Astrocyte of the cerebellum (primary cell): ENCODE measurements around the gene TANC1.

Source experiments
- DNase-seq: peaks from one replicate; pipeline ENCODE4 v3.0.0-alpha.2; 2011; ENCODE audit warnings: low read depth
- H3K4me3 ChIP-seq: 2 replicates; pipeline ENCODE4 v1.5.1; 2011; ENCODE audit warnings: mild to moderate bottlenecking, low read depth, low read length, moderate library complexity
- in situ Hi-C: cut with HindIII; loops from 2 replicates; pipeline ENCODE4 v1.10.0; 2017; ENCODE audit warnings: low sequenced_read_pairs
- TF ChIP-seq, protein P1 (sequence below): IDR thresholded peaks from 2 replicates; pipeline ENCODE4 v1.5.1; 2012; ENCODE audit warnings: low read length, low read depth, moderate library complexity, mild to moderate bottlenecking; ENCODE audit errors: missing control alignments

Gene TANC1

DNA sequence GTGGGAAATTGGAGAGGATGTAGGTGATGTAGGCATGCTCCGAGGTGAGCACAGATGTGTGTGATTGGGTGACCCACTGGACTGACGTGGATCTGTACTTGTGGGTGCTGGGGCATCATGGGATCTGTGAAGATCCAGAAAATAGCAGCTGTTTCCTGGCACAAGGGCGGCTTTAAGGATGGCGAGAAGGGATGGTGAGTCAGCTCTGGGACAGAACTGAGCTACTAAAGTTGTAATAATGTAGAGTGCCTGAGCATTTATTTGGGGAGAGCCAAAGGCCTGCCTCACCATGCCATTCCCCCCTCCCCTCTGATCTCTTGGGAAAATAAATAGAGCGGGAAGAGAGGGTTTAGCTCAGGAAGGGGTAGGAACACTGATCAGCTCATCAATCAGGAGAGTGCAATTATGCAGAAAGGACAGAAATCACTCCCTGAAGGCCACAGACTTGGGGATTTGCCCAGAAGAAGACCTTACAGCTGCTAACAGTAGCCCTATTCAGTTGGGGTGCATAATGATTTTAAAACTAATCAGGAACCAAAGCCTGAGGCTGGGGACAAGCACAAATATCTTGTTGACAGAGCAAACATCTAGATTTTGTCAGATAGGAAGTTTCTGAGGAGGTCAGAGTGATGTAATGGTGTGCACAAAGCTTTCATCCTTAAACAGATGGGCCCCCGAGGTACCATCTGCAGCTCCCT is 30.3 kb downstream of the TANC1 start:
- TF ChIP-seq, protein P1, sequence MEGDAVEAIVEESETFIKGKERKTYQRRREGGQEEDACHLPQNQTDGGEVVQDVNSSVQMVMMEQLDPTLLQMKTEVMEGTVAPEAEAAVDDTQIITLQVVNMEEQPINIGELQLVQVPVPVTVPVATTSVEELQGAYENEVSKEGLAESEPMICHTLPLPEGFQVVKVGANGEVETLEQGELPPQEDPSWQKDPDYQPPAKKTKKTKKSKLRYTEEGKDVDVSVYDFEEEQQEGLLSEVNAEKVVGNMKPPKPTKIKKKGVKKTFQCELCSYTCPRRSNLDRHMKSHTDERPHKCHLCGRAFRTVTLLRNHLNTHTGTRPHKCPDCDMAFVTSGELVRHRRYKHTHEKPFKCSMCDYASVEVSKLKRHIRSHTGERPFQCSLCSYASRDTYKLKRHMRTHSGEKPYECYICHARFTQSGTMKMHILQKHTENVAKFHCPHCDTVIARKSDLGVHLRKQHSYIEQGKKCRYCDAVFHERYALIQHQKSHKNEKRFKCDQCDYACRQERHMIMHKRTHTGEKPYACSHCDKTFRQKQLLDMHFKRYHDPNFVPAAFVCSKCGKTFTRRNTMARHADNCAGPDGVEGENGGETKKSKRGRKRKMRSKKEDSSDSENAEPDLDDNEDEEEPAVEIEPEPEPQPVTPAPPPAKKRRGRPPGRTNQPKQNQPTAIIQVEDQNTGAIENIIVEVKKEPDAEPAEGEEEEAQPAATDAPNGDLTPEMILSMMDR, result no peak
- DNase-seq, result no peak
- no peak overlapping the region for H3K4me3 ChIP-seq
- in situ Hi-C loops, result no loop called here

DNA sequence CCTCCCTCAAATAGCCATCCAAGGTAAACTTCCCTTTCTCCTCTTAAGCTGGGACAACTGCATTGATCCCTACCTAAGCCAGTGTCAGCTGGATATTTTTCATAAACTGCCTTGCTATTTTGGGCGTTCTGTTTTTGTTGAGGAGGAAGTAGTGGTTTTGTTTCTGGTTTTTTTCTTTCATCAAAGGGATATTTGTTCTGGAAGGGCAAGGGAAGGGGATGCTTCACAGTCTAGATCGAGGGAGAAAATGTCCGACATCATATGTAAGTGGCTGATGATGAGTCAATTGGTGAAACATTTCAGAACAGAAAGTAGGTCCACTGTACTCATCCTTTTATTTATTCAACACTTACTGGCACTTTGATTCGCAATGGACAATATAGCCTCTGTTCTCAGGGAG is 31.0 kb downstream of the TANC1 start:
- no peak overlapping the region for H3K4me3 ChIP-seq
- TF ChIP-seq, protein P1, result no peak
- in situ Hi-C loops, result no loop called here
- DNase-seq, result no peak

DNA sequence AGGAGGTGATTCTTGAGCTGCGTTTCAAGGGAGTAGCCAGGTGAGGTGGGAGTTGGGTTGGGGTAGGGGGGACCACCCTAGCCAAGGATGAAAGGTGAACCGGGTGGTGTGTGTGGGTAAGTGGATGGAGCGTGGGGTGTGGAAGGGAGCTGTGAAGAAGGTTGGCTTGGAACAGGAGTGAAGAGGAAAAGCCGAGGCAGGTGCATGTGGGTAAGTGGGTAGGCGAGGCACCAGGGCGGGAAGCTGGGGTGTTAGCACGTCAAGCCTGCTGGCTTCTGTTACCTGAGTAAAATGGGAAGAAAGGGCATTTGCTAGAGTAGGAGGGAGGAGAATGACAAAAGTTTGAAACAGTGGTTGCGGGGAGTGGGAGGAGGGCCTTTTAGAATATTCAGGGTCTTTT is 31.6 kb downstream of the TANC1 start:
- in situ Hi-C loops, result no loop called here
- H3K4me3 ChIP-seq, result no peak overlapping the region
- TF ChIP-seq, protein P1, result no peak
- no peak for DNase-seq

DNA sequence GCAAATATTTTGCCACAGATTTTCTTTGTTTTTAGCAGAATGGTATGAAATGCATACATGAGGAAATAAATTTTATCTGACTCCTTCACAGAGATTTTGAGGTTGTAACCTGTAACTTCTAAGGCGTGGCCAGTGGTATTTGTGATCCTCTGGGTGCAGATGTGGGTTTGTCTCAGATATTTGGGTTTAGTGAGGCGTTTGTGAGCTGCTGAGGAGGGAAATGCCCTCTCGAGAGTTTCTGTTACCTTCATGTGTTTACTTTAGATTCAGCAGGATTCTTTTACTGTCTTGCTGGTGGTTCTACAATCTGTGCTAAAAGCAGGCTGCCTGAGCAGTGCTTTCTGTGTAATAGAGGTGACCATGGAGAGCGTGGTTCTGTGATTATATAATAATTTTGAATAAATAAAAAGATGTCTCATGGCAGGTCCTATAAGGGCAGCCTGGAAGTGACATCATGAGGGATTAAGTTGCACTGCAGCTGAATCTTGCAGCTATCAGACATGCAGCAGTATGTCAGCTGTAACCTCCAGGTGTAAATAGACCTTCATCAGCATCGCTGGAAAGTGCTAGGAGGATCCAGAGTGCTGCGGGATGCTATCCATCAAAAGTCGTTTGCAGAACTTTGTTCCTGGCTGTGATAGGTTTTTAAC is 34.1 kb downstream of the TANC1 start:
- DNase-seq, result no peak
- in situ Hi-C loops, result no loop called here
- no peak overlapping the region for H3K4me3 ChIP-seq
- TF ChIP-seq, protein P1, result no peak

DNA sequence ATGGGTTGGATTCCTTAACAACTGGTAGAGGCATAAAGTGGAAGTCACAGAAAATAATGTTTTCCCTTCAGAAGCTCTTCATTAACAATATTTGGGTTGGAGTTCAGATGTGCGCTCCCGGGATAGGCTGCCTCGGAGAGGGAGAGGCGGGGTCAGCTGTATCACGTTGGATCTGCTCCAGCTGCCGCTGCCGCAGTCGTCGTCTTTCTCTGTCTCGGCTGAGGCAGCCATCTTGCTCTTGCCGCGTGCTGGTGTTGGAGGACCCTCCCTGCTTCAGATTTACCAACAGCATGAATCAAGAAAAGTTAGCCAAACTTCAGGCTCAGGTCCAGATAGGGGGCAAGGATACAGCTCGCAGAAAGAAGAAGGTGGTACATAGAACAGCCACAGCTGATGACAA is 35.1 kb downstream of the TANC1 start:
- DNase-seq, result no peak
- no peak overlapping the region for H3K4me3 ChIP-seq
- in situ Hi-C loops, result no loop called here
- TF ChIP-seq, protein P1, result no peak

DNA sequence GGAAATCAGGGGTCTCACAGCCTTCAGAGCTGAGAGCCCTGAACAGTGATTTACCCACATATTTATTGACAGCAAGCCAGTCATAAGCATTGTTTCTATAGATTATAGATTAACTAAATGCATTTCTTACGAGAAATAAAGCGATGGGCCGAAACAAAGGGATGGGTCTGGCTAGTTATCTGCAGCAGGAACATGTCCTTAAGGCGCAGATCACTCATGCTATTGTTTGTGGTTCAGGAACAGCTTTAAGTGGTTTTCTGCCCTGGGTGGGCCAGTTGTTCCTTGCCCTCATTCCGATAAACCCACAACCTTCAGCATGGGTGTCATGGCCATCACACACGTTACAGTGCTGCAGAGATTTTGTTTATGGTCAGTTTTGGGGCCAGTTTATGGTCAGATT is 36.4 kb downstream of the TANC1 start:
- TF ChIP-seq, protein P1, result no peak
- DNase-seq, result no peak
- H3K4me3 ChIP-seq, result no peak overlapping the region
- in situ Hi-C loops, result no loop called here
